Cardiac muscle cell (in vitro differentiated cells and primary cell): ENCODE results near the gene BPIFB1. TPM values are rescaled to one million over a fixed set of nuclear protein-coding genes. Genes with fewer than 3 reads are reported as not detected.
A peak's percentile ranks its signal among the peaks of the same experiment; 100 is the strongest.

Experiments used
- DNase-seq, 2 donors: peaks; one replicate each; pipeline versions ENCODE4 v3.0.0 to v3.0.0-alpha.2; 2010 to 2017; ENCODE audit warnings: low read depth in 1 of 2, low spot score in 1 of 2
- H3K27ac ChIP-seq: fragments of 200-600 bp; sonication (generic); 2 replicates; pipeline ENCODE4 v1.5.1; 2016
- H3K27me3 ChIP-seq: fragments of 200-600 bp; sonication (generic); 2 replicates; pipeline ENCODE4 v1.6.0; 2016; ENCODE audit warnings: control low read depth
- H3K36me3 ChIP-seq: fragments of 200-600 bp; sonication (generic); 2 replicates; pipeline ENCODE4 v1.5.1; 2016; ENCODE audit warnings: control low read depth
- H3K4me1 ChIP-seq: fragments of 200-600 bp; sonication (generic); 2 replicates; pipeline ENCODE4 v1.8.1; 2017; ENCODE audit warnings: low read depth, mild to moderate bottlenecking, mixed run types
- H3K4me3 ChIP-seq: fragments of 200-600 bp; sonication (generic); 2 replicates; pipeline ENCODE4 v1.5.1; 2016; ENCODE audit warnings: mild to moderate bottlenecking
- H3K9me3 ChIP-seq: fragments of 200-600 bp; sonication (generic); 2 replicates; pipeline ENCODE4 v1.5.1; 2017; ENCODE audit warnings: low read depth, mild to moderate bottlenecking, control low read depth
- CTCF ChIP-seq: IDR thresholded peaks from 2 replicates; pipeline ENCODE4 v1.5.1; 2012; ENCODE audit warnings: low read depth, mild to moderate bottlenecking, low read length
- polyA plus RNA-seq: library from polyadenylated mRNA; unstranded; fragments of >200 nt; fragmentation: Nextera tagmentation; extraction: Ambion mirVana; gene quantifications from 2 replicates; pipeline ENCODE4 v1.2.1, GENCODE V29; 2016
- total RNA-seq: library from RNA; depleted of rRNA; stranded (reverse); fragments of >200 nt; gene quantifications from 2 replicates; pipeline ENCODE4 v1.2.3, GENCODE V29; 2016

The BPIFB1 gene
- total and polyA plus RNA-seq, 2 experiments from 2014 or later, result not detected

DNA sequence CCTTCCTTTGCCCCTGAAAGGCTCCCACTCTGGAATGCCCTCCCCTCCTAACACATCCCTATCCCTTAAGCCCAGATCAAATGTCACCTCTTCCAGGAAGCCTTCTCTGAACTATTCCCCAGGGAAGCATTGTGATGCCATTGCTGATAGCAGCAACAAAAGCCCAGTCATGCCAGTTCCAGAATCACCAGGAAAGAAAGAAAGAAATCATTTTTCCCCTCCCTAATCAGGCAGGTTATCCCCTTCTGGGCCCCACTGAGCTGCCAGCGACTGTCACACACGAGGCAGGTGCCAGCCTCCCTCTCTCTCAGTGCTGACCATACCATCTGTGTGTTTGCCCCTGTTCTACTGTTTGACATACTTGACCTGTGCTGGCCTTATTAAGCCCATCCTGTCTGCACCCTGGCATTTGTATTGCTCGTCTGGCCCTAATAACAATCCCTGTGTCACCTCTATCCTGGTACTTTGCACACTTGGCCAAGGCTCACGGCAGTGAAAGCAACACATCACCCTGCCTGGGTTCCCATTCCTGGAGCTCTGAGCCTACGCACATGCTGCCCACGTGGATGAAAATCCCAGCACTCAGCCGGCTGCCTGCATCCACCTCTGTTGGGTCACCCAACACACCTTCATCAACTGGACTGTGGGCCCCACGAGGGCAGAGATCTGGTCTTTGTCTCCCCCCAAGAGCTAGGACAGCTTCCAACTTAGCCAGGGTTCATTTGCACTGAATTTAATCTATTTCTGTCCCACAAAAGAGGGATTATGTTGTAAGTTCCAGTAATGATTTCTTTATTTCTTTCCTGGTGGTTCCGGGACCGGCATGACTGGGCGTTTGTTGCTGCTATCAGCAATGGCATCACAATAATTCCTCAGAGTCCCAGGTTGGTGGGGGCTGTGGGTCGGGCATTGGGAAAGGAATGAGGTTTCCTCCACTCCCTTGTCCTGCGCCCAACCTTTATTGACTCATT is 5.3 kb upstream of the BPIFB1 start:
- no peaks in the 10 kb centered on the region for H3K4me1 ChIP-seq
- peak in 1 of 2 donors; percentile 45 for DNase-seq
- no peak overlapping the region for H3K27ac ChIP-seq
- no peak for TF ChIP-seq CTCF
- H3K27me3 ChIP-seq, result no peaks in the 10 kb centered on the region
- no peak overlapping the region for H3K4me3 ChIP-seq
- no peaks in the 10 kb centered on the region for H3K36me3 ChIP-seq
- H3K9me3 ChIP-seq, result no peaks in the 10 kb centered on the region

DNA sequence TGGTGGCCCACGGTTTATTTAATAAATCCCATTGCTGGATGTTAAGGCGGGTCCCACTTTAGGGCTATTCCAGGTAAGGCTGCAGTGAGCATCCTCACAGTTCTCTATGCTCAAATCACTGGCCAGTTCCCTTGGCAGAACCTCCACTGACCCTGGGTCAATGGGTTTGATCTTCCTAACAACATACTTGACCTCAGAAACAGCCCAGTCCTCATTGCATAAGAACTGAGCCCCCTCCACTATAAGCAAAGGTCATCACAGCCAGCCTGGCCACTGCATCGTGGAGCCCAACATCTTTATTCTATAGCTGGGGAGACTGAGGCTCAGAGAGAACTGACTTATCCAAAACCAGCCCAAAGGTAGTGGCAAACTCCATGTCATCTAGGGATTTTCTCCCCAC is 4.3 kb upstream of the BPIFB1 start:
- no peak for TF ChIP-seq CTCF
- no peak overlapping the region for H3K27ac ChIP-seq
- no peaks in the 10 kb centered on the region for H3K27me3 ChIP-seq
- H3K4me3 ChIP-seq, result no peak overlapping the region
- no peak for DNase-seq
- H3K9me3 ChIP-seq, result no peaks in the 10 kb centered on the region
- H3K36me3 ChIP-seq, result no peaks in the 10 kb centered on the region
- no peaks in the 10 kb centered on the region for H3K4me1 ChIP-seq

DNA sequence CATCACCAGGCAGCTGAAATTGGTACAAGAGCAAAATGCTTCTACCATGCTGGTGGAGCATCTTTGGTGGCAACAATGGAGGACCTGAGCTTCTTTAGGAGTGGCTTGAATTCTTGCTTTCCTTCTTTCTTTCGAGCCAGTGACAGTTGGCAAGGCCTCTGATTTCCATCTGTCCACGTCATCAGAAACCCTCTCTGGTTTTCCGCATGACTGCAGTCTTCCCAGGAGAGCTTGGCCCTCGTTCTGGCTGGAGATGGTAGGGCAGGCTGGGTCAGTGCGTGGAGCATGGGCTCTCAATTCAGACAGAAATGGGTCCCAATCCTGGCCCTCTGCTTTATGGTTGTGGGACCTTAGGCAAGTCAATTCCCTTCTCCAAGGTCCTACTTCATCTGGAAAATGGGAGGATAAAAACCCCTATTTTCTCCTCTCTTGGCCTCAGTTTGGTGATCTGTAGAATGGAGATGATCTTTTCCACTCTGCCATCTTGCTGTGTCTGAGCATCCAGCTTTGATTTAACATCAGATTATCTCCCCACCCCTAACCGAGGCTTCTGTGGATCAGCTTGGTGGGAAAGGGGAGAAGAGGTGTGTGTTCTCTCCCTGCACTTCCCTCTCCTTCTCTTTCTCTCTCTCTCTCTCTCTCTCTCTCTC is 3.6 kb upstream of the BPIFB1 start:
- H3K36me3 ChIP-seq, result no peaks in the 10 kb centered on the region
- no peaks in the 10 kb centered on the region for H3K9me3 ChIP-seq
- no peak for DNase-seq
- TF ChIP-seq CTCF, result no peak
- H3K4me3 ChIP-seq, result no peak overlapping the region
- no peaks in the 10 kb centered on the region for H3K4me1 ChIP-seq
- H3K27me3 ChIP-seq, result no peaks in the 10 kb centered on the region
- no peak overlapping the region for H3K27ac ChIP-seq

DNA sequence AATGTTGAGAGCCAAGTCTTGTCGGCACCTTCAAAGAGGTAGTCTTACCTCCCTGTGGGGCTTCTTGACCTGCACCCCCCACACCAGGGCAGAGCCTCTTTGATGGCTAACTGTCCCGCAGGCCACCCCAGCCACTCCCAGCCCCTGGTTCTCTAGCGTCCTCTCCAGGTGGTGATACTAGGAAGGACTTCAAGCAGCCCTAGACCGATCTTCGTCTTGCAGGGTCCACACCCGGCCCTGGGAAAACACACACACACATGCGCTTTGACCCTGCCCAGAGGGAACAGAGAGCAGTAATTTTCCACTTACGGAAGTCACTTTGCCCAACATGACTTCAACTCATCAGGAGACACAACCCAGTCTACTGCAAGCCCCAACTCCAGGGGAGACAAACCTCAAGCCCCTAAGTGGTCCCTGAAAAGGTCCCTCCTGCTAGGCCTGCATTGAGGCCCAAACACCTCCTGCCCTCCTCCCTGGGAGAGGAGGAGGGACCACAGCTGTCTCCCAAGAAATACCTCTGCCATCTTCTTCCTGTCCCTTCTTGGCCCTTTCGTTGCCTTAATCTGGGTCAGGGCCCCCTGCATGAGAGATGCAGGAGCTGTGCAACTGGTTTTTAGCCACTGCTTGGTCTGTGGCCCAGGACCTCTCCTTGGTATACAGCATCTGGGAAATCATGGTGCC is 2.9 kb upstream of the BPIFB1 start:
- no peak for TF ChIP-seq CTCF
- DNase-seq, result no peak
- H3K27me3 ChIP-seq, result no peaks in the 10 kb centered on the region
- no peaks in the 10 kb centered on the region for H3K36me3 ChIP-seq
- no peaks in the 10 kb centered on the region for H3K9me3 ChIP-seq
- no peak overlapping the region for H3K4me3 ChIP-seq
- no peaks in the 10 kb centered on the region for H3K4me1 ChIP-seq
- no peak overlapping the region for H3K27ac ChIP-seq

DNA sequence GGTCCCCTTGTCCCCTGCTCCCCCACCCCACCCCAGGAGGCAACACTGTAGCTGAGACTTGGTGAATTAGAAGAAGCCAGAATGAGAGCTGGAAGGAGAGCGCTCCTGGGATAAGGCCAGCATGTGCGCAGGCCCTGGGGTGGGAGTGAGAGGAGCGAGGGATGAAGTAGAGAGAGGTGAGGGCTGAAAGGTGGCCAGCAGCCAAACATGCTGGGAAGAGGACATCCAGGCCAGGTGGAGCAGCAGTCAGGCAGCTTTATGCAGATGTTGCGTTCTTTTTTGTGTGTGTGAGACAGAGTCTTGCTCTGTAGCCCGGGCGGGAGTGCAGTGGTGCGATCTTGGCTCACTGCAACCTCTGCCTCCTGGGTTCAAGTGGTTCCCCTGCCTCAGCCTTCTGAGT is 2.2 kb upstream of the BPIFB1 start:
- H3K27ac ChIP-seq, result no peak overlapping the region
- H3K4me3 ChIP-seq, result no peak overlapping the region
- H3K9me3 ChIP-seq, result no peaks in the 10 kb centered on the region
- DNase-seq, result no peak
- no peaks in the 10 kb centered on the region for H3K4me1 ChIP-seq
- H3K27me3 ChIP-seq, result no peaks in the 10 kb centered on the region
- H3K36me3 ChIP-seq, result no peaks in the 10 kb centered on the region
- no peak for TF ChIP-seq CTCF
